Keratinocyte (primary cell): Measurements from ENCODE around the gene CNTRL. TPM values are rescaled to one million over a fixed set of nuclear protein-coding genes. Genes with fewer than 3 reads are reported as not detected.

ENCODE experiments used
- DNase-seq: peaks from one replicate; pipeline ENCODE4 v3.0.0-alpha.2; 2011; ENCODE audit warnings: low read depth, missing footprints, low spot score
- FAIRE-seq: peaks from 2 replicates; lab custom pipeline; 2011; peaks lifted over from hg19 to GRCh38; lab: Jason Lieb, UNC
- H2AFZ ChIP-seq: 2 replicates; pipeline ENCODE4 v1.6.0; 2012; ENCODE audit warnings: low read length, control low read depth, inconsistent platforms; ENCODE audit not compliant: control insufficient read depth
- H3K27ac ChIP-seq: 2 replicates; pipeline ENCODE4 v1.5.1; 2011; ENCODE audit warnings: low read length; ENCODE audit not compliant: control insufficient read depth, insufficient read depth
- H3K27me3 ChIP-seq: 3 replicates; pipeline ENCODE4 v1.6.0; 2011; ENCODE audit warnings: low read length; ENCODE audit not compliant: control insufficient read depth, insufficient read depth; ENCODE audit errors: extremely low read depth
- H3K36me3 ChIP-seq, 2 experiments: 2 replicates in 1 of 2; 3 replicates in 1 of 2; pipeline ENCODE4 v1.5.1; 2011; ENCODE audit warnings: low read length in 2 of 2, mild to moderate bottlenecking in 1 of 2; ENCODE audit not compliant: control insufficient read depth in 2 of 2, insufficient read depth in 2 of 2; ENCODE audit errors: extremely low read depth in 1 of 2
- H3K4me1 ChIP-seq: 3 replicates; pipeline ENCODE4 v1.5.1; 2011; ENCODE audit warnings: low read length; ENCODE audit not compliant: control insufficient read depth, insufficient read depth; ENCODE audit errors: extremely low read depth
- H3K4me2 ChIP-seq: 3 replicates; pipeline ENCODE4 v1.6.0; 2011; ENCODE audit warnings: low read depth, low read length; ENCODE audit not compliant: control insufficient read depth, insufficient read depth; ENCODE audit errors: extremely low read depth
- H3K4me3 ChIP-seq, 3 experiments: fragments of 200-600 bp in 1 of 3; sonication (generic) in 1 of 3; 2 replicates in 2 of 3; 3 replicates in 1 of 3; pipeline ENCODE4 v1.5.1; 2011 to 2016; ENCODE audit warnings: low read length in 3 of 3, mild to moderate bottlenecking in 3 of 3, control low read depth in 2 of 3, inconsistent platforms in 1 of 3, low read depth in 1 of 3, mixed read lengths in 1 of 3, mixed run types in 1 of 3, moderate library complexity in 1 of 3; ENCODE audit not compliant: control insufficient read depth in 2 of 3, insufficient read depth in 2 of 3; ENCODE audit errors: extremely low read depth in 1 of 3
- H3K79me2 ChIP-seq: 2 replicates; pipeline ENCODE4 v1.6.0; 2012; ENCODE audit warnings: low read length; ENCODE audit not compliant: control insufficient read depth, insufficient read depth
- H3K9ac ChIP-seq: 3 replicates; pipeline ENCODE4 v1.6.0; 2011; ENCODE audit warnings: low read length; ENCODE audit not compliant: control insufficient read depth, insufficient read depth; ENCODE audit errors: extremely low read depth
- H3K9me1 ChIP-seq: 3 replicates; pipeline ENCODE4 v1.6.0; 2011; ENCODE audit warnings: low read length; ENCODE audit not compliant: control insufficient read depth, insufficient read depth; ENCODE audit errors: extremely low read depth
- H3K9me3 ChIP-seq: 2 replicates; pipeline ENCODE4 v1.5.1; 2012; ENCODE audit warnings: low read depth, low read length; ENCODE audit not compliant: control insufficient read depth
- H4K20me1 ChIP-seq: 3 replicates; pipeline ENCODE4 v1.6.0; 2011; ENCODE audit warnings: low read length; ENCODE audit not compliant: control insufficient read depth, insufficient read depth; ENCODE audit errors: extremely low read depth
- CTCF ChIP-seq, 3 experiments: IDR thresholded peaks in 1 of 3; conservative IDR thresholded peaks in 1 of 3; optimal IDR thresholded peaks in 1 of 3; 2 replicates in 2 of 3; 3 replicates in 1 of 3; pipeline versions ENCODE3 to v1.5.1; 2011; ENCODE audit warnings: low read length in 3 of 3, mild to moderate bottlenecking in 3 of 3, moderate library complexity in 2 of 3, control low read depth in 1 of 3, inconsistent platforms in 1 of 3; ENCODE audit not compliant: insufficient read depth in 2 of 3; ENCODE audit errors: extremely low read depth in 1 of 3
- EZH2 ChIP-seq: IDR thresholded peaks from one replicate; pipeline ENCODE4 v1.6.1; 2012; ENCODE audit warnings: inconsistent platforms, mild to moderate bottlenecking, low read length, moderate library complexity
- dilution Hi-C: fragments of 300-500 bp; cut with MboI; formaldehyde crosslinking; loops from one replicate; pipeline ENCODE4 v1.7.0; 2020; ENCODE audit warnings: low sequenced_read_pairs; ENCODE audit not compliant: extremely low pct_ligation_motif_present
- polyA plus RNA-seq, 5 experiments: library from polyadenylated mRNA; depleted of rRNA in 3 of 5; stranded (reverse) in 3 of 5; stranded (forward) in 1 of 5; unstranded in 1 of 5; fragments of >200 nt; gene quantifications; 1 replicate in 1 of 5; 2 replicates in 3 of 5; 3 replicates in 1 of 5; pipeline versions ENCODE4 v1.2.1 to v1.2.3, GENCODE V29; 2011 to 2012; ENCODE audit warnings: missing spikeins in 2 of 5, low read depth in 1 of 5, low replicate concordance in 1 of 5

Gene CNTRL
- polyA plus RNA-seq, 1 donor (not counting 4 experiments of a cell fraction or from before 2014, with no cell fraction given) = 5.3 TPM

- peak overlapping the region; percentile 91 to 97 (median 94) for H3K4me3 ChIP-seq
- dilution Hi-C loops = no loop called here
- peak overlapping the region; percentile 87 for H3K9ac ChIP-seq
- peaks cover 36% of the 10 kb centered on the region for H3K4me1 ChIP-seq
- FAIRE-seq = no peak
- no peak overlapping the region for H2AFZ ChIP-seq
- H4K20me1 ChIP-seq = peaks cover 14% of the 10 kb centered on the region
- DNase-seq = no peak
- H3K79me2 ChIP-seq = peaks cover 69% of the 10 kb centered on the region
- peak overlapping the region; percentile 99 for H3K4me2 ChIP-seq
- no peaks in the 10 kb centered on the region for H3K9me1 ChIP-seq
- H3K27me3 ChIP-seq = no peaks in the 10 kb centered on the region
- no peaks in the 10 kb centered on the region for H3K9me3 ChIP-seq
- peak overlapping the region; percentile 79 for H3K27ac ChIP-seq
- TF ChIP-seq EZH2 = no peak
- TF ChIP-seq CTCF (optimal IDR thresholded peaks at IDR 0.05 in 1 of 3, IDR thresholded peaks at IDR 0.05 in 1 of 3, conservative IDR thresholded peaks at IDR 0.05 in 1 of 3; ENCODE audit: extremely low read depth in 1 of 3, insufficient read depth in 2 of 3, low read length in 3 of 3) = no peak
- no peaks in the 10 kb centered on the region for H3K36me3 ChIP-seq
Measured at GRCh38 chr9:121200356-121200755, 125.6 kb downstream of the CNTRL start.

GRCh38 chr9:121201045-121201737 lies 126.4 kb downstream of the CNTRL start:
- Histone ChIP-seq H2AFZ (peak overlapping the region; percentile 71), H3K27ac (peak overlapping the region; percentile 79), H4K20me1 (peaks cover 14% of the 10 kb centered on the region), H3K27me3 (no peaks in the 10 kb centered on the region), H3K36me3 (no peaks in the 10 kb centered on the region), H3K9me1 (no peaks in the 10 kb centered on the region), H3K4me1 (peaks cover 28% of the 10 kb centered on the region), H3K4me2 (peak overlapping the region; percentile 99), H3K79me2 (peaks cover 61% of the 10 kb centered on the region), H3K4me3 (peak overlapping the region; percentile 91 to 97 (median 94)), H3K9ac (peak overlapping the region; percentile 87), H3K9me3 (no peaks in the 10 kb centered on the region)
- dilution Hi-C loops = no loop called here
- TF ChIP-seq EZH2 (no peak), CTCF (optimal IDR thresholded peaks at IDR 0.05 in 1 of 3, IDR thresholded peaks at IDR 0.05 in 1 of 3, conservative IDR thresholded peaks at IDR 0.05 in 1 of 3; ENCODE audit: extremely low read depth in 1 of 3, insufficient read depth in 2 of 3, low read length in 3 of 3) (no peak)
- no peak for DNase-seq
- FAIRE-seq = no peak
